ENCODE measurements around the gene LACTBL1. TPM values are rescaled to one million over a fixed set of nuclear protein-coding genes. Genes with fewer than 3 reads are reported as not detected.

LACTBL1 gene
- total RNA-seq, 4 donors from 2014 or later: not detected

DNA sequence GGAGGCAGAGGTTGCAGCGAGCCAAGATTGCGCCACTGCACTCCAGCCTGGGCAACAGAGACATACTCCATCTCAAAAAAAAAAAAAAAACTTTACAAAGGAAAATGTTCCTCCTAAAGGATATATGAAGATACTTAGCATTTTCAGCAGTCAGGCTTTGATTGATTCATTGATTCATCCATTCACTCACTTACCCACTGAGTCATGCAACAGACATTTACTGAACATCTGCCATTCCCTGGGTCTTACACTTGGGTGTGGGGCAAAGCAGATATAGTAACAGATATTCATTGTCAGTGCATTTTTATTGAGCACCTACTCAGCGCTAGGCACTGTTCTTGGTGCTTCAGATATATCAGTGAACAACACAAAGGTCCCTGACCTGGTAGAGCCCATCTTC lies 5.6 kb upstream of the LACTBL1 start:
- H3K27ac ChIP-seq: no peak overlapping the region
- no peaks in the 10 kb centered on the region for H3K9me3 ChIP-seq
- H3K4me3 ChIP-seq: no peak overlapping the region
- no peak for DNase-seq
- H3K27me3 ChIP-seq: no peaks in the 10 kb centered on the region
- no peaks in the 10 kb centered on the region for H3K36me3 ChIP-seq
- no peaks in the 10 kb centered on the region for H3K4me1 ChIP-seq
- no peak for TF ChIP-seq POLR2A (IDR thresholded peaks at IDR 0.05)
- TF ChIP-seq, protein P1, sequence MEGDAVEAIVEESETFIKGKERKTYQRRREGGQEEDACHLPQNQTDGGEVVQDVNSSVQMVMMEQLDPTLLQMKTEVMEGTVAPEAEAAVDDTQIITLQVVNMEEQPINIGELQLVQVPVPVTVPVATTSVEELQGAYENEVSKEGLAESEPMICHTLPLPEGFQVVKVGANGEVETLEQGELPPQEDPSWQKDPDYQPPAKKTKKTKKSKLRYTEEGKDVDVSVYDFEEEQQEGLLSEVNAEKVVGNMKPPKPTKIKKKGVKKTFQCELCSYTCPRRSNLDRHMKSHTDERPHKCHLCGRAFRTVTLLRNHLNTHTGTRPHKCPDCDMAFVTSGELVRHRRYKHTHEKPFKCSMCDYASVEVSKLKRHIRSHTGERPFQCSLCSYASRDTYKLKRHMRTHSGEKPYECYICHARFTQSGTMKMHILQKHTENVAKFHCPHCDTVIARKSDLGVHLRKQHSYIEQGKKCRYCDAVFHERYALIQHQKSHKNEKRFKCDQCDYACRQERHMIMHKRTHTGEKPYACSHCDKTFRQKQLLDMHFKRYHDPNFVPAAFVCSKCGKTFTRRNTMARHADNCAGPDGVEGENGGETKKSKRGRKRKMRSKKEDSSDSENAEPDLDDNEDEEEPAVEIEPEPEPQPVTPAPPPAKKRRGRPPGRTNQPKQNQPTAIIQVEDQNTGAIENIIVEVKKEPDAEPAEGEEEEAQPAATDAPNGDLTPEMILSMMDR (IDR thresholded peaks at IDR 0.05): no peak

DNA sequence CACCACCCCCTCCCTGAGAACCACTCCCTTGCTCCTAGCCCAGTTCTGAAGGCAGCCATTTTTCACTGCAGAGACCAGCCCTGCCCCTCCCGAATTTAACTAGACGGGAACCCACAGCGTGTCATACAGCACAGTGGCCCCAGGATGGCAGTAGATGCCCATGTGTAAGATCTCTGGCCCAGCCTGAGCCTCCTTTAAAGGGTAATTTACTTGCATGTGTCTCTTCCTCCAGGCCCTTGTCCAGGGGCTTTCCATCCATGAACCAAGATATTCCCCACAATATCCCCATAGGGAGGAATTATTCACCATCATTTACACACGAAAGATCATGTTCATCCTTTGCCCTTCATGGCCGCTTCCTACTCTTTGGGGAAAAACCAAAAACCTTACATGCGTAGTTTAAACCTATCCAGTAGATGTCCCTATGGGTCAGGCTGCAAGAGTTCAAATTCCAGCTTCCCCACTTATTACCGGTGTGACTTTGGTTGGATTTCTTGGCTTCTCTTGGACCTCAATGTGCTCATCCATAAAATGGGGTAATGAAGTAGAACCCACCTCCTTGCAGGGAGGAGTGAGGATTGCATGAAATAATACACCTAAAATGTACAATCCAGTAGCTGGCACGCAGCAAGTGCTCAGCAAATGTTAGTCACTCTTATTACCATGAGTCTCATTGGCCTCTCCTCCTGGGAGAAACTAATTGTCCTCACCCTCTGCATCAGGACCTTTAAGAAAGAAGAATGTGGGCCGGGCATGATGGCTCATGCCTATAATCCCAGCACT lies 4.0 kb upstream of the LACTBL1 start:
- no peak overlapping the region for H3K4me3 ChIP-seq
- H3K36me3 ChIP-seq: no peaks in the 10 kb centered on the region
- peak; percentile 37 to 71 (median 70) for DNase-seq
- H3K27ac ChIP-seq: no peak overlapping the region
- TF ChIP-seq, protein P1 (IDR thresholded peaks at IDR 0.05): peak in 5 of 6 experiments; percentile 17 to 90 (median 81)
- TF ChIP-seq POLR2A (IDR thresholded peaks at IDR 0.05): no peak
- no peaks in the 10 kb centered on the region for H3K9me3 ChIP-seq
- no peaks in the 10 kb centered on the region for H3K27me3 ChIP-seq
- no peaks in the 10 kb centered on the region for H3K4me1 ChIP-seq

DNA sequence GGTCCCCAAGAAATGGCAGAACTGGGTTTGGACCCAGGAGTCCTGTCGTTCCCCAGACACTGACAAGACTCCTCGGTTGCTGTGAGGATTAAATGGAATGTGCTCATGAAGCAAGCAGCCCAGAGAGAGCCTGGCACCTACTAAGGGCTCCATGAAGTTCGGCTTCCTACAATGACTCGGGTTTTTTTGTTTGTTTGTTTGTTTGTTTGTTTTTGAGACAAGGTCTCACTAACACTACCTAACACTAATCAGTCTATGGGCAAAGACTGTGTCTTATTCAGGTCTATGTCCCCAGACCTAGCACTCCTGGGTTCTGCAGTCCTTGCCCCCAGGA lies 3.4 kb upstream of the LACTBL1 start:
- no peak overlapping the region for H3K27ac ChIP-seq
- DNase-seq: peak in 1 of 3 donors; percentile 14
- no peak overlapping the region for H3K4me3 ChIP-seq
- H3K36me3 ChIP-seq: no peaks in the 10 kb centered on the region
- H3K4me1 ChIP-seq: no peaks in the 10 kb centered on the region
- no peaks in the 10 kb centered on the region for H3K27me3 ChIP-seq
- H3K9me3 ChIP-seq: no peaks in the 10 kb centered on the region
- TF ChIP-seq, protein P1 (IDR thresholded peaks at IDR 0.05): no peak
- TF ChIP-seq POLR2A (IDR thresholded peaks at IDR 0.05): no peak

DNA sequence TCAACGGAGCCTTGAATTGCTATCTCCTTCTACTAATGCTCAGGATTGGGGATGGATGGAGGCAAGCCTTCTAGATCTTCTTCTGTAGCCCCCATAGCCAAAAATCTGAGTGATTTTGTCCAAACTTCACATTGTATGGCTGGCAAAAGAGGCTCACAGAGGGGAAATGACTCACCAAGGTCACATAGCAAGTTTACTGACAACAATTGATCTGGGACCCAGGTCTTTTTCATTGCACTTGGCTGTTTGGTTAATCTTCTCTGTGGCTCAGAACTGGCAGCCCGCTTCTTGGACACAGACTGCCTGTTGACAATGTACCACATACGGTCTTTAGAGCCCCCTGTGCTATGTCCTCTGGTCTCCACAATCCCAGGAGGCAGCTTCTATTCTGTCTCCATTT lies 3.0 kb upstream of the LACTBL1 start:
- Histone ChIP-seq H3K36me3 (no peaks in the 10 kb centered on the region), H3K27me3 (no peaks in the 10 kb centered on the region), H3K4me3 (no peak overlapping the region), H3K27ac (no peak overlapping the region), H3K4me1 (no peaks in the 10 kb centered on the region), H3K9me3 (no peaks in the 10 kb centered on the region)
- TF ChIP-seq POLR2A (IDR thresholded peaks at IDR 0.05): no peak
- TF ChIP-seq, protein P1 (IDR thresholded peaks at IDR 0.05): no peak
- DNase-seq: no peak

DNA sequence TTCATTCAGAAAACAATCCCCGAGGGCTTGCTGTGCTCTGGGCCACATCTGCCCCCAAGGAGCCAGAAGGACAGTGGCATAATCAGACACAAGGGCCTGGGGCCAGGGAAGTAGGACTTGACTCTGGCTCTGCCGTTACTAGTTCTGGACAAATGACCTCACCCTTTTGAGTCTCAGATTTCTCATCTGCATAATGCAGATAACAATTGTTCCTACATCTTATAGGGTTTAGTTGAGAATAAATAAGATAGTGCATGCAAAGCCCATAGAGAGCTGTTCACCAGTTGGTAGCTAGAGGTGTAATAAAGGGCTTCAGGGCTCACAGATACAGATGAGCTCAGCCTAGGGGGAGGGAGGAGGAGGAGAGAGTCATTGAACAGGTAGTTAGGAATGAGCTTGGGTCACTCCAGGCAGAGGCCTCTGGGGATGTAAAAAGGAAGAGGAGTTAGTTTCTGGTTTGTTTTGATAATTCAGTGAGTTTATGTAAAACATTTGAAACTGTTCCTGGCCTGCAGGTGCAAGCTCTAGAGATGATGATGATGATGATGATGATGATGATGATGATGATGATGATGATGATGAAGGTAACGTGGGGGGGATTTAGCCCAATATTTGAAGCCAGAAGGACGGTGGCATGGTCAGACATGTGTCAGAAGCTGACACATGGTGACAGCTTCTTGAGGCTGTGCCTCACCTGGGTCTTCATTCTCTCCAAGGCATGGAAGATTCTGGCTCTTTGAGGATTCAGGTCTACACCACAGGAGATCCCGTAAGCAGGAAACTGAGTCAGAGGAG lies 858 bp downstream of the LACTBL1 start:
- no peaks in the 10 kb centered on the region for H3K9me3 ChIP-seq
- DNase-seq: no peak
- no peak overlapping the region for H3K4me3 ChIP-seq
- H3K27me3 ChIP-seq: no peaks in the 10 kb centered on the region
- no peaks in the 10 kb centered on the region for H3K36me3 ChIP-seq
- no peak overlapping the region for H3K27ac ChIP-seq
- H3K4me1 ChIP-seq: peaks cover 0 to 5% (median 0%) of the 10 kb centered on the region in 4 donors
- TF ChIP-seq, protein P1 (IDR thresholded peaks at IDR 0.05): no peak
- no peak for TF ChIP-seq POLR2A (IDR thresholded peaks at IDR 0.05)

All from Peyer's patch (tissue), 4 donors.